ENCODE measurements around the gene TM4SF18.

GRCh38 chr3:149310796-149311534 is 22.5 kb downstream of the TM4SF18 start:
- TF ChIP-seq CTCF (IDR thresholded peaks at IDR 0.05; ENCODE audit: insufficient read depth, low read depth, low read length), result no peak
- no peak for TF ChIP-seq EZH2 (IDR thresholded peaks at IDR 0.05; ENCODE audit: insufficient read depth, low read length)
